NCI-H146 treated with DMSO at 0.1 percent for 48 hours (cell line): ENCODE data around the gene EPC2.
"Not testable (repeated sequence)": the region's sequence is repeated elsewhere in the genome, so short reads cannot be mapped to it uniquely, and the experiment has no call there.

Experiments
- DNase-seq: peaks from one replicate; lab custom pipeline; 2025; ENCODE audit not compliant: unreplicated experiment; lab: John Stamatoyannopoulos, UW

EPC2 gene

DNA sequence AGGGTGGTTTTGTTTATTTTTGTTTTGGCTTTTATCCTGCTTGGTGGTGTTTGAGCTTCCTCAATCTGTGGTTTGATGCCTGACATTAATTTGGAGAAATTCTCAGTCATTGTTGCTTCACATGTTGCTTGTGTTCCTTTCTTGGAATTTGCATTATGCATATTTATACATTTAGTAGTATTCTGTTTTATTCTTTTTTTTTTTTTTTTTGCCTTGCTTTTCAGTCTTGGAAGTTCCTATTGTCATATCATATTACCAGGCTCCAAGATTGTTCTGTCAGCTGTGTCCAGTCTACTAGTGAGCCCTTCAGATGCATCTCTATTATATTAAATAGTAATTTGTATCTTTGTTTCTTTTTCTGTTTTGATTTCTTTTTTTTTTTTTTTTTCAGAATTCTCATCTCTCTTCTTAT lies 77.0 kb downstream of the EPC2 start:
- DNase-seq: no peak

DNA sequence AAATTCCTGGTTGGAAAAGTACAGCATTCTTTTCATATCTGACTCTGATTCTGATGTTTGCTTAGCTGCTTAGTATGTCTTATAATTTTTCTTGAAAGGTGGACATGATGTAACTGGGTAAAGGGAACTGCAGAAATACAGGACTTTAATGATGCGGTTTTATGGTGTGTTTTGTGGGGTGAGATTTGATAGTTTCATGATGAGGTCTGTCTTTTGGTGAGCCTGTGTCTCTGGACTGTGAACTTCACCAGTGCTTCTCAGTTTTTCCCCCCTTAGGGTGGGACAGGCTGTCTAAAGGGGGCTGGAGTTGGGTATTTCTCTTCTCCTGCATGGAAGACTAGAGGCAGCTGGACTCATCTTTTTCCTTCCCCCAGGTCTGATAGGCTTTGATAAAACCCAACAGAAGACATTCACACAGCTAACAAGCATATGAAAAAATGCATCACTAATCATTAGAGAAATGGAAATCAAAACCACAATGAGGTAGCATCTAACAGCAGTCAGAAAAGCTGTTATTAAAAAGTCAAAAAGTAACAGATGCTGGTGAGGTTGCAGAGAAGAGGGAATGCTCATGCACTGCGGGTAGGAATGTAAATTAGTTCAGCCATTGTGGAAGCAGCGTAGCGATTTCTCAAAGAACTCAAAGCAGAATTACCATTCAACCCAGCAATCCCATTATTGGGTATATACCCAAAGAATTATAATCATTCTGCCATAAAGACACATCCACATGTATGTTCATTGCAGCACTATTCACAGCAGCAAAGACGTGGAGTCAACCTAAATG lies 77.6 kb downstream of the EPC2 start:
- no peak for DNase-seq

DNA sequence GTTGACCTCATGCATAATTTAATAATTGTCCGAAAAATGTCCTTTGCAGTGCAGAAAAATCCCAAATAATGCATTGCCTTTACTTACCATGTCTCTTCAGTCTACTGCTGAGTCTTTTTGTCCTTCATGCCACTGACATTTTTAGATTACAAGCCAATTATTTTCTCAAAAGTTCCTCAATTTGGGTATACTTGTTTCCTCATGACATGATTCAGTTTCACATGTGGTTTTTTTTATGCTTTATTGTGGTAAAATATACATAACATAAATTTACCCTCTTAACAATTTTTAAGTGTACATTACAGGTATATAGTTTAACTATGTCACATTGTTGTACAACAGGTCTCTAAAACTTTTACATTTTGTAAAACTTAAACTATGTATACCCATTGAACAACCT lies 81.0 kb downstream of the EPC2 start:
- DNase-seq: no peak

DNA sequence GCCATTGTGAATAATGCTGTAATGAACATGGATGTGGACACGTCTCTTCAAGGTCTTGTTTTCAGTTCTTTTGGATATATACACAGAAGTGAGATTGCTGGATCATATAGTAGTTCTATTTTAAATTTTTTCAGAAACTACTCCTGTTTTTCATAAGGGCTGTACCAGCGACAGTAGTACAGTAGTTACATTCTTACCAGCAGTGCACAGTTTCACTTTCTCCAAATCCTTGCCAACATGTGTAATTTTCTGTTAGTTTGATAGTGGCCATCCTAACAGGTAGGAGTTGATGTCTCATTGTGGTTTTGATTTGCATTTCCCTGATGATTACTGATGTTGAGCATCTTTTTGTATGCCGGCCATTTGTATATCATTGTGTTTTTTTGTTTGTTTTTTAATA lies 81.7 kb downstream of the EPC2 start:
- no peak for DNase-seq

DNA sequence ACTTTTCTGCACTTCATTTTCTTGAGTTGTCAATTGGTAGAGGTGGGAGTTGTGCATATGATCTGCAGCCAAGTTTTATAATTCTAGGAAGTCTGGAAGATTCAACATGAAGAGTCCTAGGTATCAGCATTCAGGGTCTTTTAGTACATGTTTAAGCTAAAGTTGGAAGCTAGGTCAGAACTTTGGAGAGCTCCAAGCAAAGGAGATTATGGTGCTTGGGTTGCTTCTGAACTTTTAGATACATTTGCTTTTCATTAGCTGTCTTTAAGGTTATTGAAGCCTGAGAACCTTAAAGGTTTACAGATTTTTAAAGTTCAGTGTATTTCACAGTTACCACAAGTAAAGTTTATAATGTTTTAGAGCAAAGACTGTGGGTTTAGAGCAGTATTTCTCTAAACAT lies 85.5 kb downstream of the EPC2 start:
- no peak for DNase-seq

DNA sequence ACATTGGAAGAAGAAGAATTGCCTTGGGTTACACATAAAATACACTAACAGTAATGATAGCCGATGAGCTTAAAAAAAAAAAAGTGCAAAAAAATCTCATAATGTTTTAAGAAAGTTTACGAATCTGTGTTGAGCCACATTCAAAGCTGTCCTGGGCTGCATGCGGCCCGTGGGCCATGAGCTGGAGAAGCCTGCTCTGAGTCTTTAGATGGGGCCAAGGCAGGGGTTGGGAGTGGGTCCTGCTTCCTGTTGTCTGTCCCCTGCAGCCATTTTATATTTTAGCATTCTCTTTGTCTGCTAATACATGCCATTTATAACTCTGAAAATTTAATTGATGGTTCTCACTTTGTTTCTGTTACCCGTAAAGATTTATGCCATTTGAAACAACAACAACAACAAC lies 93.2 kb downstream of the EPC2 start:
- no peak for DNase-seq

DNA sequence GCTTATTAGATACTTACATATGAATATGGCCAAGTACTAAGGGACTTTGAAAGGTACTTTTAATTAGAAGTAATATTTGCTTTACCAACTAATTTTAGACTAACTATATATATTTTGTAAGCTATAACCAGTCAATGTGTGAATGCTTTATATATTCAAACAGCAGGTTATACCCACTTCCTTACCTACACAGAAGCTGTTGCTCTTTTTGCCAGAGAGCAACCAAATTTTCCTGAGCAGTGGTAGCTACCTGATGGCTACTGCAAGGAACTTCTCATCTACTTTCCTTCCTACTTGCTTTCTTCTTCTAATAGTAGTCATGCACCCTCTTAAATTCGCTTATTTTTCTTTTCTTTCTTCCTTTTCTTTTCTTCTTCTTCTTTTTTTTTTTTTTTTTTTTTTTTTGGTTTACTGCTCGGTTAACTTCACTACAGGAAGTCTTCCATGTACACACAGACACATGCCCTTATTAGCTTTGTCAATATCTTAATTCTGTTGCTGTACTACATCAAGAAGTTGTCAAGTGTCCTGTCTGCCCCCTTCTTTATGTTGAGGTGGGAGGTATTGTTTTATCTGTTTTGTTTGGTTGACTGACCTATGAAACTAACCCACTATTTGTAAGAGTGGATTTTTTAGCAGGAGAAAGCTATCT lies 95.0 kb downstream of the EPC2 start:
- no peak for DNase-seq

DNA sequence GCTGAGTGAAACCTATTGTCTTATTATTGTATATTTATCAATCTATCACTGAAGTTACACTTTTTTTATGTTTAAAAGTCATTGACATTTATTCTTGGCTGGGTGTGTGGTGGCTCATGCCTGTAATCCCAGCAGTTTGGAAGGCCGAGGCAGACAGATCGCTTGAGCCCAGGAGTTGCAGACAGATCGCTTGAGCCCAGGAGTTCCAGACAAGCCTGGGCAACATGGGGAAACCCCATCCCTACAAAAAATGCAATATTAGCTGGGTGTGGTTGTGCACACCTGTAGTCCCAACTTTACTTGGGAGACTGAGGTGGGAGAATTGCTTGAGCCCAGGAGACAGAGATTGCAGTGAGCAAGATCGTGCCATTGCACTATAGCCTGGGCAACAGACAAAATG lies 97.8 kb downstream of the EPC2 start:
- no peak for DNase-seq

DNA sequence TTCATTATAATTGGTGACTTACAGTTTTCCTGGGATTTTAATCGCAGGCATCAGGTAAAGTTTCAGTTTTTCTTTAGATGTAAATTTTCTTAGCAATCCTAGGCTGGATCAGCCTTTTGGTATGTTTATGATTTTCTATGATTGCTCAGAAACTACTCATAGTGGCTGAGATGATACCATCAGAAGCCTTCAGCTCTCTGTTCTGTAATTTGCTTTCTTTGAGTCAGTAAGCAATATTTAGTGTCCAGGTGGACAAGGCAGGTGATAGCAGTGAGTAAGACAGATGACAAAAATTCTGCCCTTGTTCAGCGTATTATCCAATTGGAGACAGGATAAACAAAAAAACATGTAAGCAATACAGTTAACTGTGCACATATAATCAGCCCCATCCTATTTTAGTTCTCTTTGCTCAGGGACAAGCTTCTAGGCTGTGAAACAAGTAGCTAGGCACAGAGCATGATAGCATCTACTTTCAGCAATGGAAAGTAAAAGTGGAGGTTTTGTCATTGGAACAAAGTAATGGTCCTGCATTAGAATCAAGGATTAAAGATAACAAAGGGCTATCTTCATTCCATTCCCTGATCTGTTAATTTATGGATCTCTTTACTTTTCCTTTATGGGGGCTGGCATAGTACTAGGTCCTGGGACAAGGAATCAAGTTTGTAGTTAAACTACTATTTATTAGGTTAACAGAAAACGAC lies 100.8 kb downstream of the EPC2 start:
- DNase-seq: no peak

DNA sequence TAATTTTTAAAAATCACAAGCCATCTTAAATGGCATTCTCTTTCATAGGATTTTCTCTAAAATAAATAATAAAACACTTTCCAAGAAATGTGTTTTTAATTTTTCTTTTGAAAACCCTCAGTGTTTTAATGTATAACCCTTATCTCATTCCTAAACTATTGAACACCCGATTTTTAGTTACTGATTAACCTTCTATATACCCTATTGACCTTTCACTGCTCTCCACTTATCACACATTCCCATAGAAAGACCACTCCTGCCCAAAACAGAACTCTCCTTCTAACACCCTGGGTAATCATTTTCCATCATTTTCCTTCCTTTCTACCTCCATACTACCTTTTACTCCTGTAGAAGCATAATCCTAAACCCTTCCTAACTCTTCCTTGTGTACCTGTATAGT lies 102.4 kb downstream of the EPC2 start:
- no peak for DNase-seq

DNA sequence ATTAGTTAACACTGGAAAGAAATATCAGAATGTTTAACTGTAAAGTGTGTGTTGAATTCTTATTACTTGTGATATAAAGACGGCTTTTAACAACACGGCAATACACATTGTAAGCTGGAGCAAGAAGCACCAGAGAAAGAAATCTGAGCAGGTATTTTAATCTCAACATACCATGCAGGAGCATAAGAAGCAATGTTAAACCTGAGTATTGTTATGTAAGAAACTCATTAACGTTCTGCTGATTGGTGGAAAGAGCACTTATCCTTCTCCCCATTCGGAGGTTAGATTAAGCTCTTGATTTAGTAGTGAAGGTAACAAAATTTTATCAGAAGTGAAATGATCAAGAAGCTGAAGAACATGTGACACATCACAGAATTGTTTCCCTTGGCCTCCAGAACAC lies 107.4 kb downstream of the EPC2 start:
- no peak for DNase-seq

DNA sequence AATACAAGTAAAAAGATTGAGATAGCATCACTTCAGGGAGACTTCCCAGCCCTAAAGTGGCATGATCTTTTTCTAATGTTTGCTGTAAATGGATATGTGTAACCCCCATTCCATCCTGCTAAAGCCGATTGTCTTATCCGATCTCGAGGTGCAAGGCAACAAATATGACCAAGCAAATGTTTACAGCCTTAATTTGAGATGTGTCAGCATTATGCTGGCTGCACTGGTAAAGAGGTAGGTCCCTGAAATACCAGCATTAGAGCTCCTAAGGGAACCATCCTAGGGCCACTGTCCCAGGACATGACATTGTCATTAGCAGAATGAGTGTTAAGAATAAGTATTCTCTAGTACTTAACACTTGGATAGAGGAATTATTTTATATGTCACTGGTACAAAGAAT lies 108.4 kb downstream of the EPC2 start:
- no peak for DNase-seq

DNA sequence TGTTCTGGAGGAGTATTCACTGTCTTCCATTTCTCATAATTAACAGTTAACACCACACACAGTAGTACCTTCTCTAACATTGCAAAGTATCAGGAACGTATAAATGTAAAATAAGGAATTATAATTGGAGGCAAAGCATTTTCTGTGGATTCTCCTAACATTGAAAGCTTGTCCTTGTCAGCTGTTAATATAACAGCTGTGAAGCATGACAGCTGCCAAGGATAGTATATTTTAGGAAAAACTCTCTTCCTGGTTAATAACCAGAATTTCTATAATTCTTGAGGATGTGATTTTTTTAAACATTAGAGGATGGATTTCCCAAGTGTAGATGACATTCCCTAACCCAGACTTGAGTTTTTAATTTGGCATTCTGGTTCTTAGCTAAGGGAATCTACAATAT lies 110.3 kb downstream of the EPC2 start:
- no peak for DNase-seq

DNA sequence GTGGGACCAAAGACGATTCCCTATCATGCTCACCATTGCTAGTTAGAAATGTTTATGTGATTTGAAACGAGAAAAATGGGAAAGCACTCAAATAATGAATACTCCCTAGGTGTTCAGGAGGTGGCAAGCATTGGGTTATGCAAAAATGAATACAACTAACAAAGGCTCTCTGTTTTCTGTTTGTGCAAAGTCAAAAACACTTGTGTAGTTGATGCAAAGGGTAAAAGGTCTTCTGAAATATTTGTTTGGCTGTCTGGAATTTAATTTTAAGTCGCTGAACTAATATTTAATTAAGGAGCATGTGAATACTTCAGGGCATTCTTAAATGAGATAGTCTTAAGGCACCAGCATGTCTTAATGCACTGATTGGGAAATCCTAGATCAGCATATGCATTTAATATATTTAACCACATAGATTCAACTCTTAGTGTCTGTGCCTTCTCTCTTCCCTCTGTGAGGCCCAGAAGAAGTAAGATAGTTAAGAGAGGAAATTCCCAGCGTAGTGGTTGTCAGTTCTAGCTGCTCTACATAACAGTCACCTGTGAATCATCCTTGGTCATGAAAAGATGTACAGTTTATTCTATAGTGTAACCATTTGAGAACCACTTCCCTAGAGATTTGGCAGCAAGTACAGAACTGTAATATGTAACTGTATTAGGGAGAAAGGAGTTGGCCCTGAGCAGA lies 111.9 kb downstream of the EPC2 start:
- no peak for DNase-seq

DNA sequence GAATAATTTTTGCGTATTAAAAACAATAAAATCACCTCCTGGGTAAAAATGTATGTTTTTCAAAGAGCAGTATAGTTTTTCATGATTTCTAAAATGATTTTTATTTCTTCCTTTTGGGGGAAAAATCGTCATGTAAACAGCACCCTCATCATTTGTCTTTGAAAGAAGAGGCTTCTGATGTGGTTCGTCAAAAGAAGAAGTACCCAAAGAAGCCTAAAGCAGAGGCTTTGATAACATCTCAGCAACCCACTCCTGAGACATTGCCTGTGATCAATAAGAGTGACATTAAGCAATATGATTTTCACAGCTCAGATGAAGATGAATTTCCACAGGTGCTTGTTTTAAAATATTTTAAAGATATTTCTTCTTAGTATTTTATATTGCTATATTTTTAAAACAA lies 120.3 kb downstream of the EPC2 start:
- DNase-seq: no peak

DNA sequence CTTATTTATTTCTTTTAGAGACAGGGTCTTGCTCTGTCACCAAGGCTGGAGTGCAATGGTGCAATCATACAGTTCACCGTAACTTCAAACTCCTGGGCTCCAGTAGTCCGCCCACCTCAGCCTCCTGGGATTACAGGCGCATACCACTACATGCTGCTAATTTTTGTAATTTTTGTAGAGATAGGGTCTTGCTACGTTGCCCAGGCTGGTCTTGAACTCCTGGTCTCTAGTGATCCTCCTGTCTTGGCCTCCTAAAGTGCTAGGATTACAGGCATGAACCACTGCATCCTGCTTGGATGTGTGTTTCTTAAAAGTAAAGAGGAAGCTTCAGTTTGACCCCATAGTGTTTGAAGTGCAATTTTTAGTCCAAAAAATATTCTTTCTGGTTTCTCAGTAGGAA lies 125.5 kb downstream of the EPC2 start:
- DNase-seq: no peak

DNA sequence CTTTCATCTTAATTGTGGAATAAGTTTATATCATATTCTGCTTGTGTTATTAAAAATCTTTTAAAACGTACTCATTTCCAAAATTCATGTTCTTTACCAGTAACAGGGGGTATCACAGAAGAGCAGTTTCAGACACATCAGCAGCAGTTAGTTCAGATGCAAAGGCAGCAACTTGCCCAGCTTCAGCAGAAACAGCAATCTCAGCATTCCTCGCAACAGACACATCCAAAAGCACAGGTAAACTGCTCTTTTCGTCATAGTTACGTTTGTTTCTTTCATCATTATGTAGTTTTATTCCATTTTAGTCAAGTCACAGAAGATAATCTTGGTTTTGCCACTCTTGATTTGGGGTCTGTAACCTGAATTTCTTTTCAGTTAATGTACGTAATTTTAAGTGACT lies 137.0 kb downstream of the EPC2 start:
- no peak for DNase-seq

DNA sequence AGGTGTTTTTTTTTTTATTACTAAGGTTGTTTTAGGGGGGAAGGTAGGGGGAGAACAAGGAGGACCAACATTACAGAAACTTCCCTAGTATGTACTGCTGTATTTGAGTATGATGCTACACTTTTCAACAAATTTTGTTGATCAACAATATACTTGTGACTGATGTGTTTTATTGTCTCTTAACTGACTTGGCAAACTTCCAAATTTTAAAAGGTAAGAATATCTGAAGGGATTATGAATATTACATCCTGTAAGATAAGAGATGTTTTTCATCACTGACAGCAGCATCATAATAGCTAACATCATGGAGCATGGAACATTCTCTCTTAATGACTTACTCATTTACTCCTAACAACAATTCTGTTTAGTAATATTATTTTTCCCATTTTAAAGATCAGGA lies 144.5 kb downstream of the EPC2 start:
- DNase-seq: no peak

DNA sequence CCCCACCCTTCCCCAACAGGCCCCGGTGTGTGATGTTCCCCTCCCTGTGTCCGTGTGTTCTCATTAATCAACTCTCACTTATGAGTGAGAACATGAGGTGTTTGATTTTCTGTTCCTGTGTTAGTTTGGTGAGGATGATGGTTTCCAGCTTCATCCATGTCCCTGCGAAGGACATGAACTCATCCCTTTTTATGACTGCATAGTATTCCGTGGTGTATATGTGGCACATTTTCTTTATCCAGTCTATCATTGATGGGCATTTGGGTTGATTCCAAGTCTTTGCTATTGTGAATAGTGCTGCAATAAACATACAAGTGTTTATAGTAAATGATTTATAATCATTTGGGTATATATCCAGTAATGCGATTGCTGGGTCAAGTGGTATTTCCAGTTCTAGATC lies 145.6 kb downstream of the EPC2 start:
- not testable (repeated sequence) for DNase-seq

DNA sequence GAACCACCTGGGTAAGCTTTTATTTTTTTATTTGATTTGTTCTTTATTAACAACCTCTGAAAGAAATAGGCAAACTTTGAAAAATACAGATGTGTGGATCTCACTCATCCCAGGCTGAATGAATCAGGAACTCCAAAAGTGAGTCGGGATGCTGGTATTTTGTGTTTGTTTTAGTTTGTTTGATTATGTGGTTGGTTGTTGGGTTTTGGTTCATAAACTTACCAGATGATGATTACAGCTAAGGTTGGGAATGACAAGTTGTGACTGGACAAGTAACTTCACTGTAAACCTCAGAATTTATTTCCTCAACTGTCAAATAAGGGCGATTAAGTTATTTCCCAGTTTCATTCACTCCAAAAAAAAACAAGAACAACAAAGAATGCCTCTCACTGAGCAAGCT lies 150.0 kb downstream of the EPC2 start:
- DNase-seq: no peak

DNA sequence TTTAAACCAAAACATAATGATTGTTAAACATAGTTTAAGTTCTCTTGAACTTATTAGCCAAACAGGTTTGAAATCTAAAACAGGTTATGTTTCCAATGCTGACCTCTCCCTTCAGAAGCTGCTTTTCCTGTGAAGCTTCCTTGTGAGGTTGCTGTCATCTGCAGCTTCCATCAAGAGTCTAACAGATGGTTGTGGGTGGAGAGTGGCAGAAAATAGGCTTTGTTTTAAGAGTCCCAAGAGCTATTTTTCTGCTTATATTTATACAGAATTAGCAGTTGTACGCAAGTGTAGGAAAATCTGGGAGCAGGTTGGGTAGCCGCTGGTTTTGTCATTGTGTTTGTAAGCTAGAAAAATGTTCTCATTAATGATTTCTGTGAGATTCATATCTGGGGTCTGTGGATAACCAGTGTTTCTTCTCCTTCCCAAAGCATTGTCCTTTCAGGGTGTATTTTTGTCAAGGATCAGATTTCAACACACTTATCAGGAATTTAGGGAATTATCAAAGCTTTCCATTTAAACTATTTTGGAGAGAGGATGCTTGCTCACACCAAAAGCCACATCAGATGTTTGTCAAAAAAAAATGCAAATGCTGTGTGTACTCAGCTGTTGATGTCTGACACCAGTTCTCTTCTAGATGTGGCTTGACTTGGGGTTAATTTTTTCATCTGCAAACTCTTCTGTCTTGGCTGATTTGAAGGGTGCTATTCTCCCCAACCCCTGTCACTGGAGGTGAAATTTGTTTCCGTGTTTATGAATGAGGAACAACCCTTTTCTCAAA lies 152.4 kb downstream of the EPC2 start:
- peak; percentile 30 for DNase-seq
